Daoy (cell line): ENCODE data around the gene PSMD6. TPM values are rescaled to one million over a fixed set of nuclear protein-coding genes. Genes with fewer than 3 reads are reported as not detected.

Experiments used
- total RNA-seq: library from RNA; depleted of rRNA; stranded (reverse); fragments of >200 nt; shearing (Covaris generic); gene quantifications from 2 replicates; pipeline ENCODE4 v1.2.3, GENCODE V29; 2014; rRNA removed

The PSMD6 gene
- total RNA-seq, 1 experiment from 2014 or later: 191 TPM

Other genes starting within 250 kb of the PSMD6 start
- not detected in 2 replicates for gene C3orf49, start 204.2 kb downstream of the PSMD6 start, total RNA-seq
- 67.1 and 80.0 TPM in 2 replicates for gene THOC7, start 159.7 kb downstream of the PSMD6 start, total RNA-seq
- 4.8 and 8.4 TPM in 2 replicates for gene ATXN7, start 159.6 kb downstream of the PSMD6 start, total RNA-seq
- not detected in 2 replicates for gene SCAANT1, start 111.1 kb downstream of the PSMD6 start, total RNA-seq
- 7.9 and 13.0 TPM in 2 replicates for gene PRICKLE2, start 202.0 kb upstream of the PSMD6 start, total RNA-seq